Brain microvascular endothelial cell (primary cell): ENCODE results near the gene C1orf50.
A peak's percentile ranks its signal among the peaks of the same experiment; 100 is the strongest.
"Not testable (repeated sequence)": the region's sequence is repeated elsewhere in the genome, so short reads cannot be mapped to it uniquely, and the experiment has no call there.

Experiments used
- DNase-seq: peaks from one replicate; pipeline ENCODE4 v3.0.0-alpha.2; 2020
- H3K27ac ChIP-seq: fragments of 250-450 bp; sonication (Bioruptor Pico); 2 replicates; pipeline ENCODE4 v1.5.1; 2020; ENCODE audit warnings: mild to moderate bottlenecking, moderate library complexity
- H3K27me3 ChIP-seq: fragments of 250-450 bp; sonication (Bioruptor Pico); replicated peaks from 2 replicates; pipeline ENCODE4 v1.5.1; 2020; ENCODE audit warnings: mild to moderate bottlenecking
- H3K36me3 ChIP-seq: fragments of 250-450 bp; sonication (Bioruptor Pico); replicated peaks from 2 replicates; pipeline ENCODE4 v1.5.1; 2020; ENCODE audit warnings: mild to moderate bottlenecking
- H3K4me3 ChIP-seq: 2 replicates; pipeline ENCODE4 v1.5.1; 2011; ENCODE audit warnings: low read depth, mild to moderate bottlenecking, control low read depth, low read length, moderate library complexity
- CTCF ChIP-seq: IDR thresholded peaks from 2 replicates; pipeline ENCODE4 v1.5.1; 2011; ENCODE audit warnings: low read depth, mild to moderate bottlenecking, moderate library complexity, low read length, control low read depth, inconsistent platforms; ENCODE audit errors: missing control alignments
- in situ Hi-C: cut with HindIII; loops from 2 replicates; pipeline ENCODE4 v1.10.0; 2017; ENCODE audit warnings: low sequenced_read_pairs, low pct_ligation_motif_present

C1orf50 gene

GRCh38 chr1:42746436-42747105 is 20.5 kb upstream of the C1orf50 start:
- Histone ChIP-seq H3K4me3 (no peak overlapping the region), H3K27me3 (no peaks in the 10 kb centered on the region), H3K36me3 (peaks cover 48% of the 10 kb centered on the region), H3K27ac (no peak overlapping the region)
- TF ChIP-seq CTCF = no peak
- in situ Hi-C loops = no loop called here
- no peak for DNase-seq

- Histone ChIP-seq H3K27me3 (no peaks in the 10 kb centered on the region), H3K36me3 (peaks cover 53% of the 10 kb centered on the region), H3K27ac (no peak overlapping the region), H3K4me3 (no peak overlapping the region)
- DNase-seq = no peak
- in situ Hi-C loops = no loop called here
- peak; percentile 75 for TF ChIP-seq CTCF
Measured at GRCh38 chr1:42747125-42747524, 19.9 kb upstream of the C1orf50 start.

GRCh38 chr1:42748021-42748420 is 19.0 kb upstream of the C1orf50 start:
- in situ Hi-C loops = no loop called here
- Histone ChIP-seq H3K27me3 (no peaks in the 10 kb centered on the region), H3K27ac (no peak overlapping the region), H3K36me3 (peaks cover 61% of the 10 kb centered on the region), H3K4me3 (no peak overlapping the region)
- TF ChIP-seq CTCF = no peak
- DNase-seq = no peak

- Histone ChIP-seq H3K36me3 (peaks cover 66% of the 10 kb centered on the region), H3K27me3 (no peaks in the 10 kb centered on the region), H3K4me3 (no peak overlapping the region), H3K27ac (no peak overlapping the region)
- no peak for TF ChIP-seq CTCF
- no peak for DNase-seq
- in situ Hi-C loops = no loop called here
Measured at GRCh38 chr1:42748461-42749410, 18.3 kb upstream of the C1orf50 start.

GRCh38 chr1:42750041-42750440 is 17.0 kb upstream of the C1orf50 start:
- H3K36me3 ChIP-seq = peaks cover 79% of the 10 kb centered on the region
- no peak overlapping the region for H3K4me3 ChIP-seq
- no peaks in the 10 kb centered on the region for H3K27me3 ChIP-seq
- TF ChIP-seq CTCF = no peak
- no peak overlapping the region for H3K27ac ChIP-seq
- in situ Hi-C loops = no loop called here
- DNase-seq = no peak

GRCh38 chr1:42751511-42752070 is 15.5 kb upstream of the C1orf50 start:
- in situ Hi-C loops, H3K4me3 ChIP-seq, DNase-seq: not testable (repeated sequence)

More at GRCh38 chr1:42751511-42752070, 15.5 kb upstream of the C1orf50 start:
- peaks cover 82% of the 10 kb centered on the region for H3K36me3 ChIP-seq
- not testable (repeated sequence) for H3K27ac ChIP-seq, H3K27me3 ChIP-seq
